AG09309 (cell line): ENCODE results near the gene DNAJA3.

Experiments
- DNase-seq: peaks from one replicate; pipeline ENCODE4 v3.0.0-alpha.2; 2010; ENCODE audit warnings: low read depth
- H3K4me3 ChIP-seq: 2 replicates; pipeline ENCODE4 v1.5.1; 2011; ENCODE audit warnings: mild to moderate bottlenecking, low read depth, low read length, moderate library complexity; ENCODE audit not compliant: control insufficient read depth
- CTCF ChIP-seq: IDR thresholded peaks from 2 replicates; pipeline ENCODE4 v1.5.1; 2011; ENCODE audit warnings: mild to moderate bottlenecking, low read depth, low read length, inconsistent platforms; ENCODE audit not compliant: insufficient read depth, control insufficient read depth; ENCODE audit errors: missing control alignments

DNAJA3 gene

DNA sequence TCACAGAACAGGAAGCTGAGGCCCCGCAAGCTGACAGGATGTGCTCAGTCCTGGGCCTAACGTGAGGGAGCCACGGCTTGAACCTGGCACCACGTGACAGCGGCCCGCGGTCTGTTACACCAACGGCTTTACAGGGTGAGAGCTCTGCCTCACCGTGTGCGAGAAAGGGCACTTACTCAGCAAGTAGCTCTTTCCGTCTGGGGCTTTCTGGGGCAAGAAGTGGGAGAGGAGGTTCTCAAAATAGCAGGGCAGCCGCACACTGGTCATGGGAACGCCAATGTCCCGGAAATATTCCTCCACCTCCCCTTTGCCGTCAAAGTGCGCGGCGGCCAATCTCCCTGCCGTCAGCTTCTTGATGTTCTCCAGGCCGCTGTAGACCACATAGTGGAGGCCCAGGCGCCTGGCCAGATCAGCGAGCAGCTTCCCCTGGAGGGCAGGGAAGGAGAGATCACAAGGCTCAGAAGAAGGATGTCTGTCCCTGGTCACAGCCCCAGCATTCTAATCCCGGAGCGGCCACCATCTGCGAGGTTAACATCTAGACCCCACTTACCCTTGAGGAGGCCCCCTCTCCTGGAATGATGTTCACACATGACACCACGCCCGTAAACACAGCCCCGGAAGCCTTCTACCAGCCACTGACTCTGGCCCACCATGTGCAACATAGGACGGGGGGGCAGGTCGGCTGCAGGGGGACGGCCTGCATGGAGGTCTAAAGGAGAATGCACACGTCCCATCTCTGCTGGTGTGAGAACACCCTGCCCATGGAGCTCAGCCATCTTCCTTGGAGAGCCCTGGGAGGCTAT, 40.5 kb downstream of the DNAJA3 start:
- TF ChIP-seq CTCF = no peak
- no peak overlapping the region for H3K4me3 ChIP-seq
- DNase-seq = no peak

DNA sequence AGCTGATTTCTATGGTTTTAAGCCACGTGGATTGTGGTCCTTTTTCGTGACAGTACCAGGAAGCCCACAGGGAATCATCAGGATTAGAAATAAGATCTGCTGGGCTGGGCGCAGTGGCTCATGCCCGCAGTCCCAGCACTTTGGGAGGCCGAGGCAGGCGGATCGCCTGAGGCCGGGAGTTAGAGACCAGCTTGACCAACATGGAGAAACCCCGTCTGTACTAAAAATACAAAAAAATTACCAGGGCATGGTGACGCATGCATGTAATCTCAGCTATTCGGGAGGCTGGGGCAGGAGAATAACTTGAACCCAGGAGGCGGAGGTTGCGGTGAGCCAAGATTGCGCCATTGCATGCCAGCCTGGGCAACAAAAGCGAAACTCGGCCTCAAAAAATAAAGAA, 42.2 kb downstream of the DNAJA3 start:
- H3K4me3 ChIP-seq = no peak overlapping the region
- TF ChIP-seq CTCF = no peak
- DNase-seq = no peak

DNA sequence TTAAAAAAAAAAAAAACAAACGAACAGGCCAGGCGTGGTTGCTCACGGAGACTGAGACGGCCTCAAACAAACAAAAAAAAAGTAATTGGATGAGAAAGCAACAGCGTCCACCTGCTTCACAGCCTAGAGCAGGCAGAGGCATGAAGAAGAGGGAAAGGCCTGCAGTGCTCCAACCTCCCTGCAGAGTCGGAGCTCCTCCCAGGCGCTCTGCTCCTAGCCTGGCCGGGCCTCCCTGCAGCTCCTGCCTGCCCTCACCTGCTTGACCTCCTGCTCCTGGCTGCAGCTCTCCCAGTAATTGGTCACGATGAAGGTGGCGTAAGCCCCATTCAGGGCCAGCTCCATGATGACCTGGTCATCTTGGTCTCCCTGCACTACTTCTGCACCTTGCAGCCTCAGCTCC, 43.3 kb downstream of the DNAJA3 start:
- no peak for TF ChIP-seq CTCF
- no peak overlapping the region for H3K4me3 ChIP-seq
- DNase-seq = no peak

DNA sequence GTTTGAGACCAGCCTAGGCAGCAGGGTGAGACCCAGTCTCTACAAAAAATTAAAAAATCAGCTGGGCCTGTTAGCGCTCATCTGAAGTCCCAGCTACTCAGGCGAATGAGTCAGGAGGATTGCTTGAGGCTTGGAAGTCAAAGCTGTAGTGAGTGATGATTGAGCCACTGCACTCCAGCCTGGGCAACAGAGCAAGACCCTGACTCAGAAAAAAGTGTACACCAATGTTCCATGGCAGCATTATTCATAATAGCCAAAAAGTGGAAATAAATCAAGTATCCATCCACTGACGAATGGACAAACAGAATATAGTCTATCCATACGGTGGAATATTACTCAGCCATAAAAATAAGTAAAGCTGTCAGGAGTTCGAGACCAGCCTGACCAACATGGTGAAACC, 46.2 kb downstream of the DNAJA3 start:
- no peak for DNase-seq
- H3K4me3 ChIP-seq = no peak overlapping the region
- no peak for TF ChIP-seq CTCF

- DNase-seq = no peak
- H3K4me3 ChIP-seq = no peak overlapping the region
- no peak for TF ChIP-seq CTCF
Measured at GRCh38 chr16:4472880-4473279, 47.2 kb downstream of the DNAJA3 start.

DNA sequence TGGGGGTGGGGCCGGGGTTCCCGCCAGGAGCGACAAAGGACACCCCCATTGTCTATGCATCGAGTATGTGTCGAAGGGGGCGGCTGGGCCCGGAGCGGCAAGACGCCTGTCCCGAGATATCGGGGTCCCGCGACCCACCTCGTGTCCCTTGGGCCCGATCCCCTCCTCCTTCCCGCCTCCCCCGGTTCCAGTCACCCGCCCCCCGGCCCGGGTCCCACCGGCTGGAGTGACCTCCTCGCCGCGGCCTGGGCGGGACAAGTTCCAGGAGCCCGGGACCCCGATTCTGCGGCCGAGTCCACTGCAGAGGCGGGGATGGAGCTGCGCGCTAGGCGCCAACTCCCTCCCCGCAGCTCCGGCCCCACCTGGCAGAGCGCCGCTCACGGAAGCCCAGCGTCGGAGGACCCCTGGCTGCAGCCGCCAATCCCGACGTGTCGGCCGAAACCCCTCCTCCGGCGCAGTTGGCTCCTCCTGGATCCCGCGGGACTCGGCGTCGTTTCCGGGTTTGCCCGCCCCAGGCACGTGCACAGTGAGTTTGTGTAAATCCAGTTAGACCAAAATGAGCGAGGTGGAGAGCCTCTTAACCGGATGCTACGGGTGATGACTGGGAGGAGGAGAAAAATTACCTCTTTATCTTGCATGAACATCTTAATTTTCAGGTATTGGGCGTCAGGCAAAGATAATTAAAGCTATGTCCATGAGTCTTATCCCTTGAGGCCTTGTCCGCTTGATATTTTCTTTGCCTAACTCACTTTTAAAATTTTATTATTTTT, 48.7 kb downstream of the DNAJA3 start, which contains the start of gene NMRAL1:
TSS of gene NMRAL1 (minus strand) at position 434 of the 770 bp plus-strand sequence. CDS start 493 bp downstream, outside the sequence.
- peak within 1 kb of the TSS; percentile 73 for H3K4me3 ChIP-seq
- no peak for DNase-seq
- TF ChIP-seq CTCF = no peak
